ENCODE results near the gene SIX1.

GRCh38 chr14:60634153-60634552 lies 15.1 kb downstream of the SIX1 start:
- TF ChIP-seq, protein P1, sequence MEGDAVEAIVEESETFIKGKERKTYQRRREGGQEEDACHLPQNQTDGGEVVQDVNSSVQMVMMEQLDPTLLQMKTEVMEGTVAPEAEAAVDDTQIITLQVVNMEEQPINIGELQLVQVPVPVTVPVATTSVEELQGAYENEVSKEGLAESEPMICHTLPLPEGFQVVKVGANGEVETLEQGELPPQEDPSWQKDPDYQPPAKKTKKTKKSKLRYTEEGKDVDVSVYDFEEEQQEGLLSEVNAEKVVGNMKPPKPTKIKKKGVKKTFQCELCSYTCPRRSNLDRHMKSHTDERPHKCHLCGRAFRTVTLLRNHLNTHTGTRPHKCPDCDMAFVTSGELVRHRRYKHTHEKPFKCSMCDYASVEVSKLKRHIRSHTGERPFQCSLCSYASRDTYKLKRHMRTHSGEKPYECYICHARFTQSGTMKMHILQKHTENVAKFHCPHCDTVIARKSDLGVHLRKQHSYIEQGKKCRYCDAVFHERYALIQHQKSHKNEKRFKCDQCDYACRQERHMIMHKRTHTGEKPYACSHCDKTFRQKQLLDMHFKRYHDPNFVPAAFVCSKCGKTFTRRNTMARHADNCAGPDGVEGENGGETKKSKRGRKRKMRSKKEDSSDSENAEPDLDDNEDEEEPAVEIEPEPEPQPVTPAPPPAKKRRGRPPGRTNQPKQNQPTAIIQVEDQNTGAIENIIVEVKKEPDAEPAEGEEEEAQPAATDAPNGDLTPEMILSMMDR (IDR thresholded peaks at IDR 0.05; ENCODE audit: insufficient read depth, low read length, poor library complexity, severe bottlenecking): no peak
- TF ChIP-seq EZH2phosphoT487 (conservative IDR thresholded peaks at IDR 0.05; ENCODE audit: low read length): no peak

All from SU-DHL-6 (cell line).